ENCODE data around the gene ZBTB45. TPM values are rescaled to one million over a fixed set of nuclear protein-coding genes. Genes with fewer than 3 reads are reported as not detected.
A peak's percentile ranks its signal among the peaks of the same experiment; 100 is the strongest.

ZBTB45 gene
- total RNA-seq, 2 experiments from 2014 or later, result 5.7 to 6.3 TPM

- H3K27me3 Mint-ChIP-seq, result no peaks in the 10 kb centered on the region
- no peak overlapping the region for H3K4me3 ChIP-seq (ENCODE audit: low read length)
- TF ChIP-seq CTCF (IDR thresholded peaks at IDR 0.05), result no peak
- H3K36me3 Mint-ChIP-seq (ENCODE audit: low read depth), result peaks cover 30% of the 10 kb centered on the region
- H3K9me3 Mint-ChIP-seq, result no peaks in the 10 kb centered on the region
- no peak for DNase-seq
- CTCF ChIA-PET, result interaction anchor here (3.5 kb wide), 1 partner anchor 66 kb away, joined by 14 read pairs; no protein-coding TSS in a partner anchor
- no peak for ATAC-seq (ENCODE audit: poor library complexity)
- POLR2A ChIA-PET, result no interaction called here
- no peaks in the 10 kb centered on the region for H3K9me3 ChIP-seq (ENCODE audit: control insufficient read depth in 1 of 2, insufficient read depth in 1 of 2, low read length in 2 of 2)
- H3K27ac ChIP-seq (ENCODE audit: low read depth in 1 of 2, low read length in 2 of 2), result no peak overlapping the region
- peak overlapping the region; percentile 48 for H3K4me3 Mint-ChIP-seq
- peaks cover 49% of the 10 kb centered on the region for H3K4me1 Mint-ChIP-seq (ENCODE audit: low read depth)
- H3K27me3 ChIP-seq (ENCODE audit: control insufficient read depth in 1 of 2, insufficient read depth in 2 of 2, low read length in 2 of 2), result no peaks in the 10 kb centered on the region
- peaks cover 19% of the 10 kb centered on the region for H3K36me3 ChIP-seq (ENCODE audit: insufficient read depth, low read length)
- peak overlapping the region; percentile 78 for H3K27ac Mint-ChIP-seq
- H3K4me1 ChIP-seq (ENCODE audit: insufficient read depth, low read length), result peaks cover 63% of the 10 kb centered on the region
- intact Hi-C loops (cut with DNase I, micrococcal nuclease), result loop anchor here (2.0 to 5.0 kb wide), 3 partner anchors 60 to 208 kb away; partner anchors contain the start of genes ERVK3-1 (in 1 of the 2) and ZSCAN22 (in 1 of the 2)
Observed at GRCh38 chr19:58515259-58515658, 4.4 kb downstream of the ZBTB45 start.

GRCh38 chr19:58514564-58515022, 5.0 kb downstream of the ZBTB45 start:
- Mint-ChIP-seq H3K9me3 (no peaks in the 10 kb centered on the region), H3K4me1 (ENCODE audit: low read depth) (peaks cover 43% of the 10 kb centered on the region), H3K27me3 (no peaks in the 10 kb centered on the region), H3K27ac (peak overlapping the region; percentile 78), H3K36me3 (ENCODE audit: low read depth) (peaks cover 26% of the 10 kb centered on the region), H3K4me3 (peak overlapping the region; percentile 38)
- Histone ChIP-seq H3K4me1 (ENCODE audit: insufficient read depth, low read length) (peaks cover 56% of the 10 kb centered on the region), H3K36me3 (ENCODE audit: insufficient read depth, low read length) (peaks cover 19% of the 10 kb centered on the region), H3K27ac (ENCODE audit: low read depth in 1 of 2, low read length in 2 of 2) (no peak overlapping the region), H3K9me3 (ENCODE audit: control insufficient read depth in 1 of 2, insufficient read depth in 1 of 2, low read length in 2 of 2) (no peaks in the 10 kb centered on the region), H3K4me3 (ENCODE audit: low read length) (peak overlapping the region; percentile 41), H3K27me3 (ENCODE audit: control insufficient read depth in 1 of 2, insufficient read depth in 2 of 2, low read length in 2 of 2) (no peaks in the 10 kb centered on the region)
- TF ChIP-seq CTCF (IDR thresholded peaks at IDR 0.05), result no peak
- DNase-seq, result no peak
- intact Hi-C loops (cut with DNase I, micrococcal nuclease), result loop anchor here (1.0 to 5.0 kb wide), 4 partner anchors 60 to 207 kb away; partner anchors contain the start of genes ERVK3-1 (in 1 of the 2) and ZSCAN22 (in 1 of the 2)
- ChIA-PET POLR2A (interaction anchor here (1.0 to 1.6 kb wide), 9 partner anchors 29 to 106 kb away, joined by 4 to 12 read pairs (median 7); partner anchors contain the start of genes CHMP2A, TRIM28, ZNF446 and ZNF584), CTCF (interaction anchor here (0.6 to 3.5 kb wide), 21 partner anchors 8 to 286 kb away, joined by 3 to 15 read pairs (median 4); partner anchors contain the start of genes CHMP2A, TRIM28, UBE2M and ZNF324B)
- ATAC-seq (ENCODE audit: poor library complexity), result no peak

- H3K4me3 ChIP-seq (ENCODE audit: low read length), result peak overlapping the region; percentile 41
- no peaks in the 10 kb centered on the region for H3K9me3 Mint-ChIP-seq
- H3K4me3 Mint-ChIP-seq, result peak overlapping the region; percentile 82
- no peaks in the 10 kb centered on the region for H3K27me3 Mint-ChIP-seq
- peaks cover 49% of the 10 kb centered on the region for H3K4me1 ChIP-seq (ENCODE audit: insufficient read depth, low read length)
- ChIA-PET CTCF (interaction anchor here (0.6 to 3.5 kb wide), 21 partner anchors 9 to 286 kb away, joined by 3 to 15 read pairs (median 4); partner anchors contain the start of genes CHMP2A, TRIM28, UBE2M and ZNF324B), POLR2A (interaction anchor here (1.0 to 1.6 kb wide), 9 partner anchors 30 to 105 kb away, joined by 4 to 12 read pairs (median 7); partner anchors contain the start of genes CHMP2A, TRIM28, ZNF446 and ZNF584)
- H3K36me3 ChIP-seq (ENCODE audit: insufficient read depth, low read length), result peaks cover 19% of the 10 kb centered on the region
- H3K36me3 Mint-ChIP-seq (ENCODE audit: low read depth), result peaks cover 19% of the 10 kb centered on the region
- peak; percentile 82 for TF ChIP-seq CTCF (IDR thresholded peaks at IDR 0.05)
- H3K27ac Mint-ChIP-seq, result peak overlapping the region; percentile 78
- peak; percentile 93 for ATAC-seq (ENCODE audit: poor library complexity)
- H3K4me1 Mint-ChIP-seq (ENCODE audit: low read depth), result peaks cover 36% of the 10 kb centered on the region
- intact Hi-C loops (cut with DNase I, micrococcal nuclease), result loop anchor here (1.0 to 2.0 kb wide), 2 partner anchors 61 to 67 kb away; no protein-coding TSS in a partner anchor
- H3K9me3 ChIP-seq (ENCODE audit: control insufficient read depth in 1 of 2, insufficient read depth in 1 of 2, low read length in 2 of 2), result no peaks in the 10 kb centered on the region
- peak; percentile 88 to 98 (median 94) for DNase-seq
- H3K27ac ChIP-seq (ENCODE audit: low read depth in 1 of 2, low read length in 2 of 2), result peak overlapping the region; percentile 56 to 58
- no peaks in the 10 kb centered on the region for H3K27me3 ChIP-seq (ENCODE audit: control insufficient read depth in 1 of 2, insufficient read depth in 2 of 2, low read length in 2 of 2)
Observed at GRCh38 chr19:58513694-58514563, 5.7 kb downstream of the ZBTB45 start.
